Esophagus squamous epithelium (tissue), 4 donors: ENCODE data around the gene MAD1L1.

ENCODE experiments used
- CTCF ChIP-seq, 6 experiments: fragments of 450-650 bp in 4 of 6; fragments of 200-600 bp in 2 of 6; sonication (generic) in 2 of 6; IDR thresholded peaks; one replicate each; pipeline ENCODE4 v1.5.1; 2016 to 2019; ENCODE audit warnings: antibody characterized with exemption in 6 of 6, mild to moderate bottlenecking in 4 of 6, moderate library complexity in 4 of 6
- POLR2A ChIP-seq, 4 donors: fragments of 450-650 bp; IDR thresholded peaks; one replicate each; pipeline ENCODE4 v1.6.1; 2017; ENCODE audit warnings: antibody characterized with exemption in 4 of 4, mild to moderate bottlenecking in 4 of 4, moderate library complexity in 3 of 4

DNA sequence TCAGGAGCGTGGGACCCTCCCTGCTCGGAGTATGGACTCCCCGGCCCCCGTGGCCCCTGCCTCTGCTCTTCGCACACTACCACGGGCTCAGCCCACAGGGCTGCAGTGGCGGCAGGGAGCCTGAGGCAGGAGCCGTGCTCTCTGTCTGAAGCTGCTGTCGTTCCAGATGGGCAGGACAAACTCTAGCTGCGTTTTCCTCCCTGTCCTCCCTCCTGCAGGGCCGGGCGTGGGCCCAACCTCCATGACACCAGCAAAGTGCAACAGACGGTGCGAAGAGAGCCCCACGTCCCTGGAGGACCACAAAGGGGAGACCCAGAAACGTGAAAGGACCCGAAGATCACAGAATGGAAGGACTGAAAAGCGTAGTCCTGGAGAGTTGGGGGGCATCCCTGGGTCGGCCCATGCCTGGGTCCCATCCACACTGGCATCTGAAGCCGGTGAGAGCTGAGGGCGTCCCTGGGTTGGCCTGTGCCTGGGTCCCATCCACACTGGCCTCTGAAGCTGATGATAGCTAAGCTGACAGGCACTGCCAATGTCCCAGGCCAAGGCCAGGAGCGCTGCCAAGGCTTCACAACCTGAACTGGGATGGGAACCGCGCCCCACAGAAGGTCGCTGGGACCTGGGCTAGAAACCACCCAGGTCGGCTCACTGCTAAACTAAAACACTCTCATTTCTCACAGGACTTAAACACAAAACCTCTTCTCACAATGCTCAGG lies 267.0 kb downstream of the MAD1L1 start:
- TF ChIP-seq POLR2A (IDR thresholded peaks at IDR 0.05) (no peak), CTCF (IDR thresholded peaks at IDR 0.05) (no peak)
